Thymus (tissue), 11 donors: Measurements from ENCODE around the gene SLX4IP. TPM values are rescaled to one million over a fixed set of nuclear protein-coding genes. Genes with fewer than 3 reads are reported as not detected.

Source experiments
- DNase-seq, 9 donors: peaks; one replicate each; pipeline ENCODE4 v3.0.0-alpha.2; 2013; ENCODE audit warnings: low spot score in 9 of 9, low read depth in 6 of 9, missing footprints in 1 of 9
- H3K27ac ChIP-seq, 2 donors: one replicate each; pipeline ENCODE4 v1.5.1; 2013; ENCODE audit warnings: control low read depth in 1 of 2, low read depth in 1 of 2, low read length in 1 of 2, mild to moderate bottlenecking in 1 of 2, moderate library complexity in 1 of 2
- H3K27me3 ChIP-seq, 2 donors: one replicate each; pipeline ENCODE4 v1.5.1; 2013; ENCODE audit warnings: low read length in 1 of 2; ENCODE audit not compliant: control insufficient read depth in 2 of 2, insufficient read depth in 1 of 2
- H3K36me3 ChIP-seq, 2 donors: one replicate each; pipeline ENCODE4 v1.5.1; 2013; ENCODE audit warnings: low read length in 1 of 2, mild to moderate bottlenecking in 1 of 2, moderate library complexity in 1 of 2; ENCODE audit not compliant: control insufficient read depth in 2 of 2, insufficient read depth in 2 of 2
- H3K4me1 ChIP-seq, 2 donors: one replicate each; pipeline ENCODE4 v1.5.1; 2013; ENCODE audit warnings: low read length in 2 of 2; ENCODE audit not compliant: control insufficient read depth in 2 of 2, insufficient read depth in 2 of 2
- H3K4me3 ChIP-seq, 2 donors: one replicate each; pipeline ENCODE4 v1.5.1; 2013; ENCODE audit warnings: low read length in 2 of 2, control low read depth in 1 of 2, mild to moderate bottlenecking in 1 of 2
- H3K9me3 ChIP-seq, 2 donors: one replicate each; pipeline ENCODE4 v1.5.1; 2013; ENCODE audit warnings: low read length in 1 of 2, mild to moderate bottlenecking in 1 of 2; ENCODE audit not compliant: control insufficient read depth in 2 of 2, insufficient read depth in 1 of 2
- WGBS: extraction: QIAGEN DNeasy Blood & Tissue Kit; methylation state at CpG from one replicate; pipeline ENCODE4 v1.1.7; 2013; 5-methylcytosine and 5-hydroxymethylcytosine counted together
- polyA plus RNA-seq: library from polyadenylated mRNA; stranded (reverse); fragments of 200-250 nt; gene quantifications from one replicate; pipeline ENCODE4 v1.2.3, GENCODE V29; 2013
- total RNA-seq: library from RNA; stranded (reverse); fragments of 120-200 nt; gene quantifications from one replicate; pipeline ENCODE4 v1.2.4, GENCODE V29; 2013
- donor health status: healthy.

Gene SLX4IP
- total and polyA plus RNA-seq, 2 donors = 5.1 to 7.4 TPM

DNA sequence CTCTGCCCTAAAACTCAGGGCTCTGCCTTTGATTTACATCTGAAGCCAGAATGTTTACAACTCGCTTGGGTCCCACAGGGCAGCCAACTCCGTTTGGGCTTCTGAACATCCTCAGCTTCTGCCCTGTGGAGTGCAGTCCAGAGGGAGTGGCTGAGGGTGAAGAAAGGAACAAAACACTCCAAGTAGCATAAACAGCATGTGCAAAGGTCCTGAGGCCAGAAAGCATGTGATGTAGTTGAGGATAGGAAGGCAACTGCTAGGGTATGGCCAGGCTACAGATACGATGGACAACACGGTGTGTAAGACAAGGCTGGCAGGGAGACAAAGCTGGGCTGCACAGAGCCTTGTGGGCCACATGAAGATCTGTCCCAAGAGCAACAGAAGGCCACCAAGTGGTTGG, 226.2 kb downstream of the SLX4IP start:
- peaks cover 0 to 3% of the 10 kb centered on the region in 2 donors for H3K4me1 ChIP-seq

DNA sequence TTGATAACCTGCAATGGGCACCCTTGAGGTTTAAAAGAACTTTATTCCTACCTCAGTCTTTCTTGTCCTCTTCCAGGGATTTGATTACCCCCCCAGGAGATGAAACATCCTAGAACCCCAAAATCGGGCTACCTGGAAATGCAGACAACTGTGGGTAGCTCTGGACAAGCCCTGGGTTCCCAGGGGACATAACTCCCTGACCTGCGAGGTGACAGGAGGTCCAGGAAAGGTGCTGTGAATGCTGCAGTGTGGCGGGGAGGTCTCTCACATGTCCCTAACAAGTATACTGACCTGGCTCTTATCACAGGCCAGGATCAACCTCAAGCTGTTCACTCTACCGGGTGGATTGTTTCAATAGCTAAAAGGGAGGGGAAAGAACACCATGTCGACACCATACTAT, 227.0 kb downstream of the SLX4IP start:
- H3K27me3 ChIP-seq = no peaks in the 10 kb centered on the region
- H3K36me3 ChIP-seq = no peaks in the 10 kb centered on the region
- DNase-seq = no peak
- no peaks in the 10 kb centered on the region for H3K9me3 ChIP-seq
- H3K27ac ChIP-seq = no peak overlapping the region
- WGBS = 92% methylated on average over 5 of the region's 5 CpGs
- H3K4me1 ChIP-seq = peaks cover 0 to 3% of the 10 kb centered on the region in 2 donors
- H3K4me3 ChIP-seq = no peak overlapping the region

More for the DNA sequence above, 226.2 kb downstream of the SLX4IP start:
- 94% methylated on average over 4 of the region's 4 CpGs for WGBS
- Histone ChIP-seq H3K27ac (no peak overlapping the region), H3K36me3 (no peaks in the 10 kb centered on the region), H3K27me3 (no peaks in the 10 kb centered on the region), H3K9me3 (no peaks in the 10 kb centered on the region), H3K4me3 (no peak overlapping the region)
- DNase-seq = no peak

DNA sequence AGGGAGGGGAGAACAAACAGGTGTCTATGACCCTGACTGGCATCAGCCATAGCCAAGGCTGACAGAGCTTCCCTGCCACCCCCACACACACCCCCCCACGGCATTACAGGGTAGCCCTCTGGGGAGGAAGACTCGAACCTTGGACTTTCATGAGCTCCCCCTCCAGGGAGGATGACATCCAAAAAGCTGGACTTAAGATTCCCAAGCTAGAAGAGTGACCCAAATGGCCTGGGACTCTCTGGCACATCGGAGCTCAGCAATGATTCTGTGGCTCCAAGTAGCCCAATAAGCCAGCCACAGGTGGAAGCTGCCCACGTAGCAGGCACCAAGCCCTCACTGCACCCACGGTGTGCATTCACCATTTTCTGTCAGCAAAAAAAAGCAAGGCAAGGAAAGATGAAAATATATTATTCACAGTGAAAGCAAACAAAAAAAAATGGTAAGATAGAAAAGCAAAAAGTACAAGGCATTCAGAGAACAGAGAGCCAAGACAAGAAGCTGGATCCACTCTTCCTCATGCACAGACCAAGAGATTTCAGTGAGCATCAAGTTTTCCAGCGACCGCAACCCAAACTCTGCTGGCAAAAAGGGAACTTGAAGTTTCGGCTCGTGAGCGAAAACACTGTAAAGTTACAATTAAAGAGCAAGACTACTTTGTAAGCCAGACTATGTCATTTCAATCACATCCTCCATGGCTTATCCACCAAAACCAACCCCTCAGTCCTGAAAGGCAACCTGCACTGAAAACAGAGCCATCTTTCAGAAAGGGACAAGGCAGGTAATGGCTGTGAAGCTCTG, 227.8 kb downstream of the SLX4IP start:
- H3K9me3 ChIP-seq = no peaks in the 10 kb centered on the region
- 65% methylated on average over 10 of the region's 10 CpGs for WGBS
- H3K4me1 ChIP-seq = peaks cover 0 to 3% of the 10 kb centered on the region in 2 donors
- H3K36me3 ChIP-seq = no peaks in the 10 kb centered on the region
- no peak for DNase-seq
- H3K27me3 ChIP-seq = no peaks in the 10 kb centered on the region
- no peak overlapping the region for H3K4me3 ChIP-seq
- H3K27ac ChIP-seq = no peak overlapping the region

DNA sequence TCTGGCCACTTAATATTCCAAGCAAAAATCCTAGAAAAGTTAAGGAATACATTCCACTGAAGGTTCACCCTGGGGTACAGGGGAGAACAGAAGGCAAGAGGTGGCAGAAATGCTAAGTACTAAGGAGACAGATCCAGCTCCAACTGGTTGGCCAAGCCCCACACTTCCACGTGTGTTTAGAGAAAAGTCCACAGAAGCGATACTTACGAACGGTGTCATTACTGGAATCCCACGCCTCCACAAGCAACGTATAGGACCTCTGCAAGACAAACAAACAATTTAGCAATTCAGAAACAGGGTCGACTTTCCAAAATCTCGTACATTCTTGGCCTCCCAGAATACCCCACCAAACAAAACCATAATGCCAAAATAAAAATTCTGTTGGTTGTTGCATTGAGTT, 228.7 kb downstream of the SLX4IP start:
- H3K27me3 ChIP-seq = no peaks in the 10 kb centered on the region
- no peak overlapping the region for H3K4me3 ChIP-seq
- 94% methylated on average over 8 of the region's 8 CpGs for WGBS
- no peak for DNase-seq
- H3K27ac ChIP-seq = no peak overlapping the region
- H3K9me3 ChIP-seq = no peaks in the 10 kb centered on the region
- no peaks in the 10 kb centered on the region for H3K36me3 ChIP-seq
- peaks cover 0 to 3% of the 10 kb centered on the region in 2 donors for H3K4me1 ChIP-seq

DNA sequence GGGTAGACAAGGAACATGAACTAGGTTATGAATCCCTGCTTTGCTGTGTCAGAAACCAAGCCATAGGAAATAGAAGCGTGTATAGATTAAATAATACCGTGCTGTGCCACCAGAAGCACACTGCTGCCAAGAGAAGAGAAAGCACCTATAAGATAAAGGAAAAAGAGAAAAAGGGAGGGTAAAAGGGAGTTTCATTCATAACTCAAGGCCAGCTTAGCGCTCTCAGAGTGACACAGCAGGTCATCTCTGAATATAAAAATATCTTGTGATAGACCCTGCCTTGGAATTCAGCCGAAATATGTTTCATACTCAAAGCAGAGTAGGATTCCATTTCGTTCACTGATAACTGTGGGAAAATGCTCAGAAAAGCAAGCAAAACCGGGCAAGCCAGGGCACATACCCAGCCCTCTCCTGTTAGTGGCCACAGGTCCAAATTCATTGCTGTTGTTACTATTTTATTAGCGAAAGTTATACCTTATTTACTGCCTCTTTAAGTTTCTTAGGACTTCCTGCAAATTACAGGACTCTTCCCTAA, 230.0 kb downstream of the SLX4IP start:
- Histone ChIP-seq H3K27me3 (peaks cover 3 to 4% of the 10 kb centered on the region in 2 donors), H3K36me3 (no peaks in the 10 kb centered on the region), H3K4me1 (peaks cover 0 to 3% of the 10 kb centered on the region in 2 donors), H3K9me3 (no peaks in the 10 kb centered on the region), H3K27ac (peak overlapping the region; percentile 8 to 30), H3K4me3 (no peak overlapping the region)
- no peak for DNase-seq
- 89% methylated on average over 7 of the region's 7 CpGs for WGBS

DNA sequence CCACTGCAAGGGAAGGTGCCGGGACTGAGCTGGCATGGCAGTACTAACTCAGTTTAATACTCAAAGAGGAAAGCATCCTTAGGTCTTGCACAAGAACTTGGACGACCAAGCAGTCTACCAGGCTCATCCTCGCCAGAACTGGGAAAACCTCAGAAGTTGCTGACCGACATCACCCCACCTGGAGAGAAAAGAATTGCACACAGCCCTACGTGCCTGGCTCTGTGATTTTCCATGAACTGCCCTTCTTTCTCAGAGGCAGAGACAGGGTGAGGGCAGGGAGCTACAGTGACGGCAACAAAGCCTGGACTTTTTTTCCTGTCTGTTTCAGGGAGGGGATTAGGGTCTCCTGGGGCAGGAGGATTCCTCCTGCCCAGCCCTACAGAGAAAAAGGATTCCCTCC, 230.7 kb downstream of the SLX4IP start:
- H3K27me3 ChIP-seq = peaks cover 7 to 11% of the 10 kb centered on the region in 2 donors
- no peak overlapping the region for H3K4me3 ChIP-seq
- H3K27ac ChIP-seq = no peak overlapping the region
- H3K36me3 ChIP-seq = no peaks in the 10 kb centered on the region
- no peaks in the 10 kb centered on the region for H3K9me3 ChIP-seq
- 89% methylated on average over 6 of the region's 6 CpGs for WGBS
- H3K4me1 ChIP-seq = peaks cover 0 to 3% of the 10 kb centered on the region in 2 donors
- DNase-seq = no peak

DNA sequence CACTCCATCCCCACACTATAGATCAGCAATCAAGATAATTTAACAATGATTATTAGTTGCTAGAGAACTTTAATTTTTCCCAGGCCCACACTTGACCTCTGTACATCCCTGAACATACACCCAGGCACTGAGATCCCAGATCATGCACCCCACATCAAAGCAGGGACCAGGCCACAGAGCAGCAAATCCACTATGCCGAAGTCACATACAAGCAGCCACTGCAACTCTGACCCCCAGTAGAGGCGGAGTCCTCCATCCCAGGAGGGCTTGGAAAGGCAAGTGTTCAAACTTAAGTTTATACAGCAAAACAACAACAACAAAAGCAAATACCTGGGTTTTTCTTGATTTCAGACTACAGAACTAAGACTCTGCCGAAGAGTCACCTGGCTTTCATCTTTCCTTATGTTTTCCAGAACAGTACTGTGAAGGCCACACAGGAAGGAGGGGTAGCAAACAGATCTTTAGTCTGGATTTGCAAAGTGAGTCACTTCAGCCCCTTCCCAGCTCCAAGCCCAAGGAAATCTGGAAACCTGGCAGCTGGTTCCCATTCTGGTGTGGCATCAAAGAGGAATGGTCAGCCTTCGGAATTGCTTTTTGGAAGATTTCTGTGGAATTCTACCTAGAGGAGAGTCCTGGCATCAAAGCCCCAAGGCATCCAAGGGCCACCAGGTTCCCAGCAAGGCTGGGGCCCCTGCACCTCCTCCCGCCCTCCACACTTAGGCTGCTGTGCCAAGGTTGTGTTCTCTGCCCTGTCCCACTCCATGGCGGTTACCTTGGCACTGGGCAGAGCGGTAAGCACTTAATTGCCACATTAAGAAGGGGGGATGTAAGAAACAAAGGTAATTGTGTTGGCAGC, 231.3 kb downstream of the SLX4IP start:
- no peaks in the 10 kb centered on the region for H3K36me3 ChIP-seq

DNA sequence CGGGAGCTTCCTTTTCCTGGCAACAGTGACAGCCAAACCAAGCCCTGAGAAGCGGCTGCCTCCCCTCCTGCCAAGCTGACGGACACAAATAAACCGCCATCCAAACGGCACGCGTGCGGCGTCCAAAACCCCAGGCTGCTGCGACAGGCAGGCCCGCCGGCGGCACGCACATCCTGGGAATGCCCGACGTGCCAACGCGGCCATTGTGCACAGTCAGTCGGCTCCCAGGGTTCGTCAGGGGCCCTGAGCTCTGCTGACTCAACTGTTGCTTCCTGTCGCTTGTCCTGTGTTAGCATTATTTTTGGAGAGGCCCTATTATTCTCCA, 231.9 kb downstream of the SLX4IP start:
- Histone ChIP-seq H3K4me3 (no peak overlapping the region), H3K27ac (peak overlapping the region in 1 of 2 donors; percentile 49), H3K9me3 (no peaks in the 10 kb centered on the region), H3K4me1 (peaks cover 0 to 11% of the 10 kb centered on the region in 2 donors), H3K36me3 (no peaks in the 10 kb centered on the region), H3K27me3 (peaks cover 20 to 23% of the 10 kb centered on the region in 2 donors)
- WGBS = 90% methylated on average over 21 of the region's 21 CpGs
- no peak for DNase-seq

More for the DNA sequence above, 231.3 kb downstream of the SLX4IP start:
- DNase-seq = no peak
- Histone ChIP-seq H3K4me3 (no peak overlapping the region), H3K27me3 (peaks cover 14 to 17% of the 10 kb centered on the region in 2 donors), H3K9me3 (no peaks in the 10 kb centered on the region), H3K4me1 (peaks cover 0 to 5% of the 10 kb centered on the region in 2 donors), H3K27ac (peak overlapping the region in 1 of 2 donors; percentile 55)
- 96% methylated on average over 7 of the region's 7 CpGs for WGBS
